ENCODE measurements around the gene MUC4.

- TF ChIP-seq RAD21 (IDR thresholded peaks at IDR 0.05; ENCODE audit: insufficient read depth, low read depth, low read length) (no peak), USF2 (IDR thresholded peaks at IDR 0.05; ENCODE audit: borderline replicate concordance, low read depth, low read length) (no peak), CEBPB (IDR thresholded peaks at IDR 0.05; ENCODE audit: borderline replicate concordance in 1 of 2, low read depth in 2 of 2, low read length in 2 of 2) (no peak), EGR1 (IDR thresholded peaks at IDR 0.05; ENCODE audit: borderline replicate concordance in 1 of 2, low read depth in 2 of 2, low read length in 2 of 2) (no peak), CBFB (IDR thresholded peaks at IDR 0.05; ENCODE audit: low read depth) (no peak), CTCF (IDR thresholded peaks at IDR 0.05 in 2 of 3, conservative IDR thresholded peaks at IDR 0.05 in 1 of 3; ENCODE audit: control insufficient read depth in 2 of 3, extremely low read depth in 1 of 3, insufficient read depth in 1 of 3, low read depth in 3 of 3, low read length in 3 of 3) (no peak), EZH2 (IDR thresholded peaks at IDR 0.05; ENCODE audit: borderline replicate concordance, control insufficient read depth, low read depth, low read length) (no peak), ZNF687 (IDR thresholded peaks at IDR 0.05) (no peak), GABPA (IDR thresholded peaks at IDR 0.05; ENCODE audit: low read depth) (no peak), EP300 (IDR thresholded peaks at IDR 0.05; ENCODE audit: borderline replicate concordance in 1 of 2, control insufficient read depth in 1 of 2, low read depth in 2 of 2, low read length in 2 of 2) (no peak), BCL11A (IDR thresholded peaks at IDR 0.05; ENCODE audit: low read depth, low read length) (no peak), POLR2A (IDR thresholded peaks at IDR 0.05; ENCODE audit: low read depth, low read length) (no peak), ZNF24 (IDR thresholded peaks at IDR 0.05) (no peak)
These were observed 46.6 kb downstream of the MUC4 start for GRCh38 chr3:195764961-195765706.

Measured in GM12878 (cell line).